HepG2 (cell line): ENCODE data around the gene RBM47. TPM values are rescaled to one million over a fixed set of nuclear protein-coding genes. Genes with fewer than 3 reads are reported as not detected.

Source experiments
- ATAC-seq: fragments of 200-7000 bp; cut with Tn5 transposase; 3 replicates; pipeline ENCODE4 v1.9.1; 2020; ENCODE audit warnings: mild to moderate bottlenecking, moderate library complexity
- BruUV-seq: library from RNA; stranded (reverse); fragments of 400-500 nt; replicated peaks from 2 replicates; lab custom pipeline; 2021; lab: Mats Ljungman, UMichigan
- CTCF ChIA-PET: fragments of 300-600 bp; formaldehyde crosslinking; extraction: SDS; loops from one replicate; lab custom pipeline; 2021; ENCODE audit warnings: low total read pairs, inconsistent platforms, low intra/inter-chr PET ratio; lab: Yijun Ruan, JAX
- POLR2A ChIA-PET: fragments of 350-600 bp; sonication (Branson Sonifier 250); formaldehyde crosslinking; loops from one replicate; lab custom pipeline; 2020; ENCODE audit warnings: antibody characterized with exemption, inconsistent platforms; lab: Yijun Ruan, JAX
- DNase-seq: peaks from one replicate; pipeline ENCODE4 v3.0.0-alpha.2; 2015; ENCODE audit warnings: low spot score
- FAIRE-seq: peaks from 3 replicates; lab custom pipeline; 2011; peaks lifted over from hg19 to GRCh38; lab: Jason Lieb, UNC
- H2AFZ ChIP-seq: one replicate; pipeline ENCODE4 v1.6.1; 2011; ENCODE audit warnings: low read length, inconsistent platforms
- H3K27ac ChIP-seq: fragments of 300-600 bp; 3 replicates; pipeline ENCODE4 v1.8.0; 2011; ENCODE audit warnings: mixed run types, mild to moderate bottlenecking, mixed read lengths, low read length, inconsistent platforms; ENCODE audit not compliant: insufficient read depth; ENCODE audit errors: extremely low read length
- H3K27me3 ChIP-seq, 2 experiments: fragments of 200-600 bp in 1 of 2; 2 replicates in 1 of 2; 3 replicates in 1 of 2; pipeline versions ENCODE4 v1.6.0 to v1.8.0; 2011; ENCODE audit warnings: low read length in 2 of 2, mild to moderate bottlenecking in 2 of 2, moderate library complexity in 2 of 2, inconsistent platforms in 1 of 2; ENCODE audit not compliant: insufficient read depth in 2 of 2, control insufficient read depth in 1 of 2
- H3K36me3 ChIP-seq, 2 experiments: fragments of 200-600 bp in 1 of 2; replicated peaks in 1 of 2; 2 replicates in 1 of 2; 3 replicates in 1 of 2; pipeline versions ENCODE4 v1.5.1 to v1.8.0; 2011; ENCODE audit warnings: low read length in 2 of 2, inconsistent platforms in 1 of 2; ENCODE audit not compliant: insufficient read depth in 2 of 2, control insufficient read depth in 1 of 2
- H3K4me1 ChIP-seq: 2 replicates; pipeline ENCODE4 v1.5.1; 2012; ENCODE audit warnings: low read length, inconsistent platforms; ENCODE audit not compliant: insufficient read depth
- H3K4me2 ChIP-seq: 2 replicates; pipeline ENCODE4 v1.6.0; 2011; ENCODE audit warnings: low read depth, low read length, inconsistent platforms
- H3K4me3 ChIP-seq, 3 experiments: fragments of 200-600 bp in 1 of 3; sonication (generic), shearing (Covaris generic) in 1 of 3; replicated peaks in 1 of 3; 2 replicates each; pipeline ENCODE4 v1.5.1; 2011 to 2016; ENCODE audit warnings: low read length in 3 of 3, inconsistent platforms in 2 of 3, low read depth in 2 of 3, mild to moderate bottlenecking in 2 of 3, control low read depth in 1 of 3, mixed read lengths in 1 of 3; ENCODE audit not compliant: insufficient read depth in 1 of 3
- H3K79me2 ChIP-seq: one replicate; pipeline ENCODE4 v1.6.1; 2011; ENCODE audit warnings: low read length, inconsistent platforms; ENCODE audit not compliant: insufficient read depth
- H3K9ac ChIP-seq: 2 replicates; pipeline ENCODE4 v1.6.0; 2011; ENCODE audit warnings: mild to moderate bottlenecking, low read depth, low read length, inconsistent platforms; ENCODE audit not compliant: insufficient read depth
- H3K9me3 ChIP-seq: 2 replicates; pipeline ENCODE4 v1.5.1; 2012; ENCODE audit warnings: mild to moderate bottlenecking, low read length
- H4K20me1 ChIP-seq: 2 replicates; pipeline ENCODE4 v1.6.0; 2011; ENCODE audit warnings: inconsistent platforms, mild to moderate bottlenecking, low read length, moderate library complexity; ENCODE audit not compliant: insufficient read depth
- KLF11 ChIP-seq: IDR thresholded peaks from 2 replicates; pipeline ENCODE4 v1.6.1; 2016; ENCODE audit warnings: missing compliant biosample characterization
- KMT2B ChIP-seq: IDR thresholded peaks from 2 replicates; pipeline ENCODE4 v1.6.1; 2016; ENCODE audit warnings: missing genetic modification reagents, missing compliant biosample characterization
- ZNF367 ChIP-seq: sonication (generic); formaldehyde crosslinking; IDR thresholded peaks from 2 replicates; pipeline ENCODE4 v1.4.0; 2020; ENCODE audit warnings: missing genetic modification reagents, borderline replicate concordance
- ZNF672 ChIP-seq: sonication (generic); formaldehyde crosslinking; IDR thresholded peaks from 2 replicates; pipeline ENCODE4 v1.8.1; 2022; ENCODE audit warnings: missing genetic modification reagents
- ZNF841 ChIP-seq: sonication (generic); formaldehyde crosslinking; IDR thresholded peaks from 2 replicates; pipeline ENCODE4 v1.8.1; 2023; ENCODE audit warnings: missing genetic modification reagents, borderline replicate concordance
- WGBS: methylation state at CpG from one replicate; pipeline ENCODE4 v1.1.6; 2017; ENCODE audit warnings: low lambda C conversion rate; 5-methylcytosine and 5-hydroxymethylcytosine counted together
- in situ Hi-C: cut with HindIII; loops from 2 replicates; pipeline ENCODE4 v1.10.0; 2017; ENCODE audit warnings: low pct_unique_long_range_greater_than_20kb; ENCODE audit not compliant: extremely low pct_ligation_motif_present
- intact Hi-C: fragments of 100-400 bp; cut with micrococcal nuclease; formaldehyde crosslinking; loops from one replicate; pipeline ENCODE4 v1.10.0; 2022; ENCODE audit not compliant: unreplicated experiment
- polyA plus RNA-seq, 8 experiments: library from polyadenylated mRNA; depleted of rRNA in 3 of 8; stranded (reverse) in 7 of 8; unstranded in 1 of 8; fragments of >200 nt; fragmentation: Illumina TruSeq in 4 of 8; extraction: Trizol in 4 of 8; gene quantifications; 2 replicates each; pipeline versions ENCODE4 v1.2.1 to v1.2.3, GENCODE V29; 2011 to 2016; ENCODE audit warnings: low read depth in 4 of 8, missing spikeins in 1 of 8, mixed read lengths in 1 of 8; ENCODE audit not compliant: insufficient read depth in 1 of 8
- total RNA-seq, 5 experiments: library from RNA; depleted of rRNA; stranded (reverse); fragments of >200 nt; fragmentation: Illumina TruSeq; extraction: Trizol; gene quantifications; 2 replicates each; pipeline ENCODE4 v1.2.3, GENCODE V29; 2016; ENCODE audit warnings: low read depth in 1 of 5
- TF ChIP-seq, protein P1 (sequence below): sonication (generic); formaldehyde crosslinking; IDR thresholded peaks from 2 replicates; pipeline ENCODE4 v1.4.0; 2020; ENCODE audit warnings: missing genetic modification reagents, mild to moderate bottlenecking, borderline replicate concordance
- TF ChIP-seq, protein P2 (sequence below): sonication (generic); formaldehyde crosslinking; IDR thresholded peaks from 2 replicates; pipeline ENCODE4 v1.4.0; 2020; ENCODE audit warnings: missing genetic modification reagents
- TF ChIP-seq, protein P3 (sequence below): sonication (generic); formaldehyde crosslinking; IDR thresholded peaks from 2 replicates; pipeline ENCODE4 v1.8.1; 2023; ENCODE audit warnings: missing genetic modification reagents, mild to moderate bottlenecking, borderline replicate concordance
- TF ChIP-seq, protein P4 (sequence below): IDR thresholded peaks from 2 replicates; pipeline ENCODE4 v1.6.1; 2018; ENCODE audit warnings: missing genetic modification reagents, mild to moderate bottlenecking, missing compliant biosample characterization

The RBM47 gene
- total and polyA plus RNA-seq, 2 of the 13 experiments (the other 11 are each of a cell fraction or from before 2014, with no cell fraction given) = 1.2 to 2.5 TPM

DNA sequence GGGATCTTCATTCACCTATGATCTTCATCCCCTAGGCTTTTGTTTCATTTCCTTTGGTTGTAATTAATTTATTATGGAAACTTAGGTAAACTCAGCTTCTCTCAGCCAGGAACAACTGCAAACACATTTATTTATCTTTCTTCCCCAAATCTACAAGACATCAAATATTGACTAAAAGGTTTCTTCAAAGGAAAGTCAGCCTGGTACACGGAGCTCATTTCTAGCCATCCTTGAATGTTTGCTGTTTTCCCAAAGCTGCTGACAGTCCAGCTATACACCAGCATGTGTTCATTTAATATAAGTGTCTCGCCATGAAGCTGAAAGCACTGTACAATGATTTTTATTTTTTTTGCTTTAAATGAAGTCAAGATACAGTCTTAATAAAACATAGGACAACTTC is 16.8 kb downstream of the RBM47 start:
- no peaks in the 10 kb centered on the region for H3K27me3 ChIP-seq
- 2% methylated on average over 2 of the region's 2 CpGs for WGBS
- H3K79me2 ChIP-seq = no peaks in the 10 kb centered on the region
- no peak for DNase-seq
- POLR2A ChIA-PET = no interaction called here
- H3K4me1 ChIP-seq = no peaks in the 10 kb centered on the region
- no peaks in the 10 kb centered on the region for H3K9me3 ChIP-seq
- no peak for ATAC-seq
- CTCF ChIA-PET = no interaction called here
- no peak overlapping the region for H2AFZ ChIP-seq
- no peak overlapping the region for H3K9ac ChIP-seq
- H4K20me1 ChIP-seq = no peaks in the 10 kb centered on the region
- intact Hi-C loops = no loop called here
- in situ Hi-C loops = no loop called here
- H3K4me3 ChIP-seq = no peak overlapping the region
- H3K27ac ChIP-seq = no peak overlapping the region
- H3K36me3 ChIP-seq = no peaks in the 10 kb centered on the region
- BruUV-seq = no TSS peak
- H3K4me2 ChIP-seq = no peak overlapping the region
- TF ChIP-seq KLF11 (CRISPR knock-in tag) (no peak), ZNF367 (CRISPR knock-in tag) (no peak), ZNF841 (CRISPR knock-in tag) (no peak), KMT2B (CRISPR knock-in tag) (no peak), ZNF672 (no peak)
- TF ChIP-seq, protein P1, sequence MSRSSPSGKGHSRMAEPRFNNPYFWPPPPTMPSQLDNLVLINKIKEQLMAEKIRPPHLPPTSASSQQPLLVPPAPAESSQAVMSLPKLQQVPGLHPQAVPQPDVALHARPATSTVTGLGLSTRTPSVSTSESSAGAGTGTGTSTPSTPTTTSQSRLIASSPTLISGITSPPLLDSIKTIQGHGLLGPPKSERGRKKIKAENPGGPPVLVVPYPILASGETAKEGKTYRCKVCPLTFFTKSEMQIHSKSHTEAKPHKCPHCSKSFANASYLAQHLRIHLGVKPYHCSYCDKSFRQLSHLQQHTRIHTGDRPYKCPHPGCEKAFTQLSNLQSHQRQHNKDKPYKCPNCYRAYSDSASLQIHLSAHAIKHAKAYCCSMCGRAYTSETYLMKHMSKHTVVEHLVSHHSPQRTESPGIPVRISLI (CRISPR knock-in tag) = no peak
- TF ChIP-seq, protein P2, sequence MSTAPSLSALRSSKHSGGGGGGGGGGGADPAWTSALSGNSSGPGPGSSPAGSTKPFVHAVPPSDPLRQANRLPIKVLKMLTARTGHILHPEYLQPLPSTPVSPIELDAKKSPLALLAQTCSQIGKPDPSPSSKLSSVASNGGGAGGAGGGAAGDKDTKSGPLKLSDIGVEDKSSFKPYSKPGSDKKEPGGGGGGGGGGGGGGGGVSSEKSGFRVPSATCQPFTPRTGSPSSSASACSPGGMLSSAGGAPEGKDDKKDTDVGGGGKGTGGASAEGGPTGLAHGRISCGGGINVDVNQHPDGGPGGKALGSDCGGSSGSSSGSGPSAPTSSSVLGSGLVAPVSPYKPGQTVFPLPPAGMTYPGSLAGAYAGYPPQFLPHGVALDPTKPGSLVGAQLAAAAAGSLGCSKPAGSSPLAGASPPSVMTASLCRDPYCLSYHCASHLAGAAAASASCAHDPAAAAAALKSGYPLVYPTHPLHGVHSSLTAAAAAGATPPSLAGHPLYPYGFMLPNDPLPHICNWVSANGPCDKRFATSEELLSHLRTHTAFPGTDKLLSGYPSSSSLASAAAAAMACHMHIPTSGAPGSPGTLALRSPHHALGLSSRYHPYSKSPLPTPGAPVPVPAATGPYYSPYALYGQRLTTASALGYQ = no peak
- TF ChIP-seq, protein P3, sequence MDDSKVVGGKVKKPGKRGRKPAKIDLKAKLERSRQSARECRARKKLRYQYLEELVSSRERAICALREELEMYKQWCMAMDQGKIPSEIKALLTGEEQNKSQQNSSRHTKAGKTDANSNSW (CRISPR knock-in tag) = no peak
- TF ChIP-seq, protein P4, sequence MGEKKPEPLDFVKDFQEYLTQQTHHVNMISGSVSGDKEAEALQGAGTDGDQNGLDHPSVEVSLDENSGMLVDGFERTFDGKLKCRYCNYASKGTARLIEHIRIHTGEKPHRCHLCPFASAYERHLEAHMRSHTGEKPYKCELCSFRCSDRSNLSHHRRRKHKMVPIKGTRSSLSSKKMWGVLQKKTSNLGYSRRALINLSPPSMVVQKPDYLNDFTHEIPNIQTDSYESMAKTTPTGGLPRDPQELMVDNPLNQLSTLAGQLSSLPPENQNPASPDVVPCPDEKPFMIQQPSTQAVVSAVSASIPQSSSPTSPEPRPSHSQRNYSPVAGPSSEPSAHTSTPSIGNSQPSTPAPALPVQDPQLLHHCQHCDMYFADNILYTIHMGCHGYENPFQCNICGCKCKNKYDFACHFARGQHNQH = no peak
- FAIRE-seq = no peak
